Measurements from ENCODE around the gene BCHE.

Gene BCHE

DNA sequence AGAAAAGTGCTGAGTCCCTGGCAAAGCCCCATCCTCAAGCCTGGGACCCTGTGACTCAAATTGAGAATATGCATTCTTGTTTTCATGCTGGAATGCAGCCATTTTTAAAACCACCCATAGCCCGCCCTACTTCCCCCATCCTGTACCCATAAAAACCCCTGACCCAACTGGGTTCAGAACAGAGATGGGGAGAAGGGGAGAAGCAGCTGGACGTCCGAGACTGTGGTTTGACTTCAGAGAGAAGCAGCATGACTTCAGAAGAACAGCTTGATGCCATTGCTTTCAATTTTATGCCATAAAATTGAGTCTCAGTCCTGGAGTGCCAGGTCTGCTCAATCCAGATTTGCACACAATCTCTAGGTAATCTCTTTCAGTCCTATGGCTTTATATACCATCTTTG is 78.2 kb downstream of the BCHE start:
- no peak overlapping the region for H3K4me3 ChIP-seq (ENCODE audit: low read depth, low read length)
- no peak for DNase-seq (ENCODE audit: low read depth)
- TF ChIP-seq CTCF (IDR thresholded peaks at IDR 0.05; ENCODE audit: insufficient read depth, low read depth, low read length, missing control alignments) = no peak

- no peak for DNase-seq (ENCODE audit: low read depth)
- H3K4me3 ChIP-seq (ENCODE audit: low read depth, low read length) = no peak overlapping the region
- no peak for TF ChIP-seq CTCF (IDR thresholded peaks at IDR 0.05; ENCODE audit: insufficient read depth, low read depth, low read length, missing control alignments)
Measured at GRCh38 chr3:165755571-165755970, 81.7 kb downstream of the BCHE start.

- no peak for DNase-seq (ENCODE audit: low read depth)
- no peak overlapping the region for H3K4me3 ChIP-seq (ENCODE audit: low read depth, low read length)
- TF ChIP-seq CTCF (IDR thresholded peaks at IDR 0.05; ENCODE audit: insufficient read depth, low read depth, low read length, missing control alignments) = no peak
Measured at GRCh38 chr3:165754219-165755007, 82.8 kb downstream of the BCHE start.

GRCh38 chr3:165753560-165753959 is 83.7 kb downstream of the BCHE start:
- no peak for DNase-seq (ENCODE audit: low read depth)
- no peak for TF ChIP-seq CTCF (IDR thresholded peaks at IDR 0.05; ENCODE audit: insufficient read depth, low read depth, low read length, missing control alignments)
- H3K4me3 ChIP-seq (ENCODE audit: low read depth, low read length) = no peak overlapping the region

- no peak for DNase-seq (ENCODE audit: low read depth)
- H3K4me3 ChIP-seq (ENCODE audit: low read depth, low read length) = no peak overlapping the region
- no peak for TF ChIP-seq CTCF (IDR thresholded peaks at IDR 0.05; ENCODE audit: insufficient read depth, low read depth, low read length, missing control alignments)
Measured at GRCh38 chr3:165751637-165752036, 85.6 kb downstream of the BCHE start.

- TF ChIP-seq CTCF (IDR thresholded peaks at IDR 0.05; ENCODE audit: insufficient read depth, low read depth, low read length, missing control alignments) = no peak
- no peak overlapping the region for H3K4me3 ChIP-seq (ENCODE audit: low read depth, low read length)
- no peak for DNase-seq (ENCODE audit: low read depth)
Measured at GRCh38 chr3:165749821-165750220, 87.4 kb downstream of the BCHE start.

- TF ChIP-seq CTCF (IDR thresholded peaks at IDR 0.05; ENCODE audit: insufficient read depth, low read depth, low read length, missing control alignments) = no peak
- no peak overlapping the region for H3K4me3 ChIP-seq (ENCODE audit: low read depth, low read length)
- no peak for DNase-seq (ENCODE audit: low read depth)
Measured at GRCh38 chr3:165749241-165749640, 88.0 kb downstream of the BCHE start.
